H9 (cell line): Measurements from ENCODE around the gene LUZP1. TPM values are rescaled to one million over a fixed set of nuclear protein-coding genes. Genes with fewer than 3 reads are reported as not detected.

ENCODE experiments used
- DNase-seq: peaks from one replicate; pipeline ENCODE4 v3.0.0-alpha.2; 2017
- H2AFZ ChIP-seq: one replicate; pipeline ENCODE4 v1.6.1; 2013; ENCODE audit warnings: mild to moderate bottlenecking, low read length, control low read depth, moderate library complexity
- H2AK5ac ChIP-seq: 2 replicates; pipeline ENCODE4 v1.6.1; 2013; ENCODE audit warnings: low read length, control low read depth, mixed read lengths; ENCODE audit not compliant: insufficient read length
- H2BK120ac ChIP-seq: one replicate; pipeline ENCODE4 v1.6.1; 2013; ENCODE audit warnings: low read depth, mild to moderate bottlenecking, low read length, control low read depth, inconsistent platforms; ENCODE audit not compliant: poor library complexity, severe bottlenecking
- H2BK12ac ChIP-seq: 2 replicates; pipeline ENCODE4 v1.6.1; 2013; ENCODE audit warnings: low read length, control low read depth, mixed read lengths, low read depth; ENCODE audit not compliant: insufficient read length
- H2BK15ac ChIP-seq: 2 replicates; pipeline ENCODE4 v1.6.1; 2013; ENCODE audit warnings: low read depth, low read length, control low read depth
- H2BK20ac ChIP-seq: one replicate; pipeline ENCODE4 v1.6.1; 2013; ENCODE audit warnings: low read depth, mild to moderate bottlenecking, low read length, control low read depth, inconsistent platforms; ENCODE audit not compliant: poor library complexity, severe bottlenecking
- H2BK5ac ChIP-seq: 2 replicates; pipeline ENCODE4 v1.6.1; 2013; ENCODE audit warnings: low read length, control low read depth, mixed read lengths; ENCODE audit not compliant: insufficient read length
- H3K14ac ChIP-seq: 2 replicates; pipeline ENCODE4 v1.6.1; 2013; ENCODE audit warnings: low read length, control low read depth; ENCODE audit not compliant: insufficient read depth
- H3K18ac ChIP-seq: 2 replicates; pipeline ENCODE4 v1.6.1; 2013; ENCODE audit warnings: low read depth, mild to moderate bottlenecking, mixed read lengths, low read length, control low read depth; ENCODE audit not compliant: insufficient read length
- H3K23ac ChIP-seq: 2 replicates; pipeline ENCODE4 v1.6.1; 2013; ENCODE audit warnings: low read length, control low read depth, mixed read lengths, low read depth; ENCODE audit not compliant: insufficient read length
- H3K23me2 ChIP-seq: 2 replicates; pipeline ENCODE4 v1.6.1; 2013; ENCODE audit warnings: low read depth, mild to moderate bottlenecking, mixed read lengths, low read length, control low read depth; ENCODE audit not compliant: insufficient read length, poor library complexity, severe bottlenecking
- H3K27ac ChIP-seq: 2 replicates; pipeline ENCODE4 v1.5.1; 2013; ENCODE audit warnings: low read length, control low read depth, mixed read lengths, low read depth; ENCODE audit not compliant: insufficient read length
- H3K27me3 ChIP-seq: 2 replicates; pipeline ENCODE4 v1.6.1; 2013; ENCODE audit warnings: low read length, control low read depth, inconsistent platforms; ENCODE audit not compliant: insufficient read depth
- H3K4ac ChIP-seq: 2 replicates; pipeline ENCODE4 v1.6.1; 2013; ENCODE audit warnings: low read depth, mild to moderate bottlenecking, control low read depth, inconsistent platforms, low read length, moderate library complexity
- H3K4me1 ChIP-seq: 2 replicates; pipeline ENCODE4 v1.6.1; 2013; ENCODE audit warnings: low read length, control low read depth, inconsistent platforms; ENCODE audit not compliant: insufficient read depth
- H3K4me2 ChIP-seq: 2 replicates; pipeline ENCODE4 v1.6.1; 2013; ENCODE audit warnings: low read length, control low read depth, mixed read lengths; ENCODE audit not compliant: insufficient read length, insufficient read depth
- H3K56ac ChIP-seq: 2 replicates; pipeline ENCODE4 v1.6.1; 2013; ENCODE audit warnings: low read depth, mild to moderate bottlenecking, mixed read lengths, low read length, control low read depth; ENCODE audit not compliant: insufficient read length
- H3K79me1 ChIP-seq: 2 replicates; pipeline ENCODE4 v1.6.1; 2013; ENCODE audit warnings: low read depth, mild to moderate bottlenecking, moderate library complexity, low read length, control low read depth, inconsistent platforms; ENCODE audit not compliant: insufficient read depth, poor library complexity, severe bottlenecking
- H3K79me2 ChIP-seq: 2 replicates; pipeline ENCODE4 v1.6.1; 2013; ENCODE audit warnings: low read length, control low read depth, inconsistent platforms; ENCODE audit not compliant: insufficient read depth
- H3K9ac ChIP-seq: 2 replicates; pipeline ENCODE4 v1.6.1; 2013; ENCODE audit warnings: low read length, control low read depth, mixed read lengths; ENCODE audit not compliant: insufficient read length; ENCODE audit errors: extremely low read depth
- H3K9me3 ChIP-seq: one replicate; pipeline ENCODE4 v1.6.1; 2013; ENCODE audit warnings: low read depth, low read length, inconsistent platforms; ENCODE audit not compliant: control insufficient read depth
- H3T11ph ChIP-seq: one replicate; pipeline ENCODE4 v1.6.1; 2013; ENCODE audit warnings: mild to moderate bottlenecking, low read length, control low read depth, inconsistent platforms
- H4K20me1 ChIP-seq: one replicate; pipeline ENCODE4 v1.6.1; 2013; ENCODE audit not compliant: control insufficient read depth, insufficient read length, insufficient read depth
- H4K5ac ChIP-seq: 2 replicates; pipeline ENCODE4 v1.6.1; 2013; ENCODE audit warnings: low read depth, mild to moderate bottlenecking, mixed read lengths, low read length, control low read depth; ENCODE audit not compliant: insufficient read length
- H4K8ac ChIP-seq: replicated peaks from 2 replicates; pipeline ENCODE4 v1.6.1; 2013; ENCODE audit warnings: low read length, control low read depth, mixed read lengths, low read depth; ENCODE audit not compliant: insufficient read length
- H4K91ac ChIP-seq: 2 replicates; pipeline ENCODE4 v1.6.1; 2013; ENCODE audit warnings: low read depth, mild to moderate bottlenecking, moderate library complexity, mixed read lengths, low read length, control low read depth; ENCODE audit not compliant: insufficient read length
- H3K27ac Mint-ChIP-seq, 3 experiments: 2 replicates in 2 of 3; 3 replicates in 1 of 3; pipeline ENCODE4 v1.8.0; 2020 to 2021; ENCODE audit warnings: mixed read lengths in 3 of 3, mild to moderate bottlenecking in 1 of 3, moderate library complexity in 1 of 3
- H3K27me3 Mint-ChIP-seq: 2 replicates; pipeline ENCODE4 v1.8.0; 2021; ENCODE audit warnings: low read depth, mild to moderate bottlenecking, moderate library complexity, mixed read lengths
- H3K36me3 Mint-ChIP-seq, 3 experiments: 2 replicates in 2 of 3; 3 replicates in 1 of 3; pipeline ENCODE4 v1.8.0; 2020 to 2021; ENCODE audit warnings: low read depth in 3 of 3, mixed read lengths in 3 of 3; ENCODE audit not compliant: insufficient read depth in 1 of 3
- H3K4me1 Mint-ChIP-seq, 2 experiments: 2 replicates each; pipeline ENCODE4 v1.8.0; 2020; ENCODE audit warnings: mixed read lengths in 2 of 2
- H3K4me3 Mint-ChIP-seq, 2 experiments: 2 replicates in 1 of 2; 3 replicates in 1 of 2; pipeline ENCODE4 v1.8.0; 2020 to 2021; ENCODE audit warnings: mild to moderate bottlenecking in 2 of 2, mixed read lengths in 2 of 2, moderate library complexity in 1 of 2
- H3K9me3 Mint-ChIP-seq, 2 experiments: 2 replicates in 1 of 2; 3 replicates in 1 of 2; pipeline ENCODE4 v1.8.0; 2020; ENCODE audit warnings: mild to moderate bottlenecking in 2 of 2, mixed read lengths in 2 of 2, moderate library complexity in 1 of 2
- WGBS: extraction: QIAGEN DNeasy Blood & Tissue Kit; methylation state at CpG from one replicate; pipeline ENCODE4 v1.1.7; 2013; ENCODE audit warnings: missing lambda C conversion rate, low lambda C conversion rate, mixed read lengths; ENCODE audit not compliant: insufficient read length; ENCODE audit errors: extremely low coverage; 5-methylcytosine and 5-hydroxymethylcytosine counted together
- total RNA-seq: library from RNA; stranded (reverse); gene quantifications from 2 replicates; pipeline ENCODE4 v1.2.1, GENCODE V29; 2021
- TF ChIP-seq, protein P1 (sequence below): fragments of 200-600 bp; sonication (generic); conservative IDR thresholded peaks from 3 replicates; pipeline ENCODE4 v1.8.0; 2021; ENCODE audit warnings: antibody characterized with exemption, mild to moderate bottlenecking

The LUZP1 gene
- total RNA-seq, 1 experiment from 2014 or later: 48.2 TPM

DNA sequence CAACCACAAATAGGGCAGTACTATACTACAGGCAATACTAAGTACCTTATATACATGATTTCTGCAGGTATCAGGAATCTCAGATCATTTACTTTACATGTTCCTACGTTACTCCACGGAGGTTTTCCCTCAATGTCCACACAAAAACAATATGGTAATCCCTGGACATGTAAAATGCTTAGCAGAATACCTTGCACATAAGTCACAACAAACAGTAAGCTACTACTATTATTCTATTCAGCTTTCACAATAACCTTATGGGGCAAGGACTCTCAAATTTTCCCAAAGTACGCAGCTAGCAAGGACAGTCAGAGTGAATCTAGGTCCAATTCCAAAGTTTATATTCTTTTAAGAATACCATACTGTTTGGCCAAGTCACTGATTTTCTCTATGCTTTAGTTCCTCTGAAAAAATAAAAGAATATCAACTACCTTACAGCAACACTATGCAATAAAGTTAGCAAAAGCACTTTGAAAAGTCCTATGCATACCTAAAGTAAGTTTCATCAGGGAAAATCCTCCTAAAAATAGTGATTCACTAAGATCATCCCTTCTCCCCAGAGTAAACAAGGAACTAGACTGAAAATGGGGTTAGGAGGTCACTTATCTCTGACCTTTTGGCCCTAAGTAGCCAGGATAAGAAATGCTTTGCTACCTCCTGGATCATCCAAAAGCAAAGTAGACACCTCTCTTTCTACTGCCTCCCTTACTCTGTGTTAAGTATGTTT is 67.4 kb downstream of the LUZP1 start:
- no peaks in the 10 kb centered on the region for H4K20me1 ChIP-seq

More for the DNA sequence above, 67.4 kb downstream of the LUZP1 start:
- H2BK15ac ChIP-seq: no peak overlapping the region
- no peak overlapping the region for H2BK5ac ChIP-seq
- H3K23ac ChIP-seq: no peak overlapping the region
- no CpG with 5 or more reads among the region's 3 CpGs for WGBS
- Mint-ChIP-seq H3K27me3 (no peaks in the 10 kb centered on the region), H3K4me3 (no peak overlapping the region), H3K27ac (0 out of 7 replicates have a peak overlapping the region, but pooled peaks of 1 of the 3 experiments have one; percentile 6), H3K4me1 (peaks cover 18 to 31% of the 10 kb centered on the region in 2 experiments), H3K36me3 (peaks cover 2 to 17% (median 15%) of the 10 kb centered on the region in 3 experiments; a peak in 5 of 7 replicates), H3K9me3 (no peaks in the 10 kb centered on the region)
- no peaks in the 10 kb centered on the region for H3K23me2 ChIP-seq
- no peak overlapping the region for H3K18ac ChIP-seq
- no peak overlapping the region for H2BK12ac ChIP-seq
- no peak overlapping the region for H3K4ac ChIP-seq
- H3K56ac ChIP-seq: no peak overlapping the region
- TF ChIP-seq, protein P1, sequence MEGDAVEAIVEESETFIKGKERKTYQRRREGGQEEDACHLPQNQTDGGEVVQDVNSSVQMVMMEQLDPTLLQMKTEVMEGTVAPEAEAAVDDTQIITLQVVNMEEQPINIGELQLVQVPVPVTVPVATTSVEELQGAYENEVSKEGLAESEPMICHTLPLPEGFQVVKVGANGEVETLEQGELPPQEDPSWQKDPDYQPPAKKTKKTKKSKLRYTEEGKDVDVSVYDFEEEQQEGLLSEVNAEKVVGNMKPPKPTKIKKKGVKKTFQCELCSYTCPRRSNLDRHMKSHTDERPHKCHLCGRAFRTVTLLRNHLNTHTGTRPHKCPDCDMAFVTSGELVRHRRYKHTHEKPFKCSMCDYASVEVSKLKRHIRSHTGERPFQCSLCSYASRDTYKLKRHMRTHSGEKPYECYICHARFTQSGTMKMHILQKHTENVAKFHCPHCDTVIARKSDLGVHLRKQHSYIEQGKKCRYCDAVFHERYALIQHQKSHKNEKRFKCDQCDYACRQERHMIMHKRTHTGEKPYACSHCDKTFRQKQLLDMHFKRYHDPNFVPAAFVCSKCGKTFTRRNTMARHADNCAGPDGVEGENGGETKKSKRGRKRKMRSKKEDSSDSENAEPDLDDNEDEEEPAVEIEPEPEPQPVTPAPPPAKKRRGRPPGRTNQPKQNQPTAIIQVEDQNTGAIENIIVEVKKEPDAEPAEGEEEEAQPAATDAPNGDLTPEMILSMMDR: no peak
- no peak overlapping the region for H2AFZ ChIP-seq
- H3K79me2 ChIP-seq: no peaks in the 10 kb centered on the region; the same call in 1 of the 2 replicates
- no peaks in the 10 kb centered on the region for H3K27me3 ChIP-seq
- no peak overlapping the region for H4K5ac ChIP-seq
- no peak for DNase-seq
- no peak overlapping the region for H4K91ac ChIP-seq
- H3K79me1 ChIP-seq: peaks cover 3% of the 10 kb centered on the region
- no peak overlapping the region for H3K27ac ChIP-seq
- H3K9me3 ChIP-seq: no peaks in the 10 kb centered on the region
- H2BK120ac ChIP-seq: no peak overlapping the region
- H3K4me1 ChIP-seq: peaks cover 10% of the 10 kb centered on the region; the same call in 1 of the 2 replicates
- no peak overlapping the region for H3K4me2 ChIP-seq
- H4K8ac ChIP-seq: no peak overlapping the region
- no peak overlapping the region for H3T11ph ChIP-seq
- no peak overlapping the region for H2BK20ac ChIP-seq
- H3K14ac ChIP-seq: no peak overlapping the region
- H3K9ac ChIP-seq: no peak overlapping the region
- H2AK5ac ChIP-seq: no peak overlapping the region
